GM12875 (cell line): ENCODE results near the gene PIPOX.

Source experiments
- H3K4me3 ChIP-seq: one replicate; pipeline ENCODE4 v1.5.1; 2011; ENCODE audit warnings: low read depth, low read length, control low read depth
- TF ChIP-seq, protein P1 (sequence below): IDR thresholded peaks from 2 replicates; pipeline ENCODE4 v1.5.1; 2011; ENCODE audit warnings: low read depth, mild to moderate bottlenecking, control low read depth, inconsistent platforms, low read length, moderate library complexity, borderline replicate concordance; ENCODE audit not compliant: insufficient read depth

The PIPOX gene

DNA sequence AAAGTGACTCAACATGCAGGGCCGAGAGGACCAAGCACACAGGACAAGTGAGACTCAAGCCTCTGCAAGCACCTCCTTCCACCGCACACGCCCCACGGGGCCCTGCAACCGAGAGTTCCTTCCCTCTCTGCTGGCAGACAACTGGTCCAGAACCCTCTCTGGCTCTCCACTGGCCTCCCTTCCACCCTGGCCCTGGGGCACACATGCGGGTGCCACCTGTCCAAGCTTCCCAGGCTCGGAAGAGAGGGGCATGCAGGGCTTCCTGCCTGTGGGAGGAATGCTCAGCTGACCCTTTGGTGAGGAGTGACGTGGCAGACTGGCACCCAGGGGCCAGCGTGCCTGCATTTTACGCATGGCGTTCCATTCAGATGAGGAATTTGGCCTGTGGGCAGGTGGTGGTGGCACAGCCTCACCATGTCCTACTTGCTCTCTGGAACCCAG lies 59.8 kb downstream of the PIPOX start:
- TF ChIP-seq, protein P1, sequence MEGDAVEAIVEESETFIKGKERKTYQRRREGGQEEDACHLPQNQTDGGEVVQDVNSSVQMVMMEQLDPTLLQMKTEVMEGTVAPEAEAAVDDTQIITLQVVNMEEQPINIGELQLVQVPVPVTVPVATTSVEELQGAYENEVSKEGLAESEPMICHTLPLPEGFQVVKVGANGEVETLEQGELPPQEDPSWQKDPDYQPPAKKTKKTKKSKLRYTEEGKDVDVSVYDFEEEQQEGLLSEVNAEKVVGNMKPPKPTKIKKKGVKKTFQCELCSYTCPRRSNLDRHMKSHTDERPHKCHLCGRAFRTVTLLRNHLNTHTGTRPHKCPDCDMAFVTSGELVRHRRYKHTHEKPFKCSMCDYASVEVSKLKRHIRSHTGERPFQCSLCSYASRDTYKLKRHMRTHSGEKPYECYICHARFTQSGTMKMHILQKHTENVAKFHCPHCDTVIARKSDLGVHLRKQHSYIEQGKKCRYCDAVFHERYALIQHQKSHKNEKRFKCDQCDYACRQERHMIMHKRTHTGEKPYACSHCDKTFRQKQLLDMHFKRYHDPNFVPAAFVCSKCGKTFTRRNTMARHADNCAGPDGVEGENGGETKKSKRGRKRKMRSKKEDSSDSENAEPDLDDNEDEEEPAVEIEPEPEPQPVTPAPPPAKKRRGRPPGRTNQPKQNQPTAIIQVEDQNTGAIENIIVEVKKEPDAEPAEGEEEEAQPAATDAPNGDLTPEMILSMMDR = no peak
- no peak overlapping the region for H3K4me3 ChIP-seq

DNA sequence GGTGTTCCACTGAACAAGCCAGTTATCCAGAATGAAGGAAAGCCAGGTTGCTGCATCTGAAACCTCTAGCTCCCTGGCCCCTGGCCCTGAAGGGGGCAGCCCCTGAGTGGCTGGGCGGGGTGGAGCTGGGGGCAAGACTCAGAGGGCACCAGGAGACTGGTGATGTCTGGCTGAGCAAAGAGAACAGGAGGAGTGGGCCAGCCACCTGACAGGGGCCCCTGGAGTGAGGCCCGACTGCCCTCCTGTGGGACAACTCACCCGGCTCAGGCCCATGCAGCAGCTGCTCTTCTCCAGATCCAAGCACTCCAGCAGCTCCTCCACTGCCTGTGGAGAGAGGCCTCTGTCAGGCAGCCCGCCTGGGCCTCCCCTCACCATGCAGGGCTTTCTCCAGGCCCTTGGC lies 60.4 kb downstream of the PIPOX start:
- H3K4me3 ChIP-seq = no peak overlapping the region
- TF ChIP-seq, protein P1 = no peak
